SK-N-SH treated with all-trans-retinoic acid at 6 μM for 48 hours (cell line): ENCODE measurements around the gene OR5D16.

ENCODE experiments used
- ATAC-seq: fragments of 200-7000 bp; cut with Tn5 transposase; 3 replicates; pipeline ENCODE4 v1.9.1; 2020; ENCODE audit warnings: mild to moderate bottlenecking, moderate library complexity
- ARNTL ChIP-seq: fragments of 450-650 bp; formaldehyde crosslinking; IDR thresholded peaks from 2 replicates; pipeline ENCODE4 v1.5.0; 2020; ENCODE audit warnings: low read depth, mild to moderate bottlenecking, moderate library complexity, borderline replicate concordance
- BACH2 ChIP-seq: fragments of 250-450 bp; sonication (Bioruptor Pico); IDR thresholded peaks from 2 replicates; pipeline ENCODE4 v1.9.0; 2021; ENCODE audit warnings: mild to moderate bottlenecking, borderline replicate concordance
- CSDC2 ChIP-seq: fragments of 250-450 bp; sonication (Bioruptor Pico); IDR thresholded peaks from 2 replicates; pipeline ENCODE4 v1.5.0; 2020; ENCODE audit warnings: mild to moderate bottlenecking, moderate library complexity
- GLIS3 ChIP-seq: fragments of 250-450 bp; sonication (Bioruptor Pico); IDR thresholded peaks from 2 replicates; pipeline ENCODE4 v1.5.0; 2020; ENCODE audit warnings: mild to moderate bottlenecking, moderate library complexity
- OSR1 ChIP-seq: fragments of 250-450 bp; sonication (Bioruptor Pico); IDR thresholded peaks from 2 replicates; pipeline ENCODE4 v1.8.0; 2022; ENCODE audit warnings: moderate library complexity, mild to moderate bottlenecking, inconsistent platforms
- PPARA ChIP-seq: fragments of 250-450 bp; sonication (Bioruptor Pico); IDR thresholded peaks from 2 replicates; pipeline ENCODE4 v1.5.0; 2020; ENCODE audit warnings: mild to moderate bottlenecking, borderline replicate concordance
- RARB ChIP-seq: fragments of 250-450 bp; sonication (Bioruptor Pico); IDR thresholded peaks from 2 replicates; pipeline ENCODE4 v1.8.0; 2021; ENCODE audit warnings: mild to moderate bottlenecking, moderate library complexity
- SNAI2 ChIP-seq: fragments of 250-450 bp; sonication (Bioruptor Pico); IDR thresholded peaks from 2 replicates; pipeline ENCODE4 v1.5.0; 2020; ENCODE audit warnings: mild to moderate bottlenecking, moderate library complexity
- TCF4 ChIP-seq: fragments of 250-450 bp; sonication (Bioruptor Pico); IDR thresholded peaks from 2 replicates; pipeline ENCODE4 v1.8.0; 2021; ENCODE audit warnings: mild to moderate bottlenecking, moderate library complexity, borderline replicate concordance
- TOX ChIP-seq: fragments of 250-450 bp; sonication (Bioruptor Pico); IDR thresholded peaks from 2 replicates; pipeline ENCODE4 v1.8.0; 2021; ENCODE audit warnings: mild to moderate bottlenecking, moderate library complexity, borderline replicate concordance
- ZC3H10 ChIP-seq: fragments of 250-450 bp; sonication (Bioruptor Pico); IDR thresholded peaks from 2 replicates; pipeline ENCODE4 v1.5.1; 2021; ENCODE audit warnings: mild to moderate bottlenecking, moderate library complexity
- ZFP3 ChIP-seq: fragments of 250-450 bp; sonication (Bioruptor Pico); IDR thresholded peaks from 2 replicates; pipeline ENCODE4 v1.5.0; 2020; ENCODE audit warnings: mild to moderate bottlenecking, moderate library complexity
- ZFP30 ChIP-seq: fragments of 450-650 bp; formaldehyde crosslinking; IDR thresholded peaks from 2 replicates; pipeline ENCODE4 v1.5.0; 2022; ENCODE audit warnings: mild to moderate bottlenecking, moderate library complexity
- ZNF70 ChIP-seq: fragments of 450-650 bp; formaldehyde crosslinking; IDR thresholded peaks from 2 replicates; pipeline ENCODE4 v1.5.0; 2020; ENCODE audit warnings: mild to moderate bottlenecking, moderate library complexity
- ZNF8 ChIP-seq: fragments of 450-650 bp; formaldehyde crosslinking; IDR thresholded peaks from 2 replicates; pipeline ENCODE4 v1.5.0; 2020; ENCODE audit warnings: mild to moderate bottlenecking, moderate library complexity
- TF ChIP-seq, protein P1 (sequence below): fragments of 250-450 bp; sonication (Bioruptor Pico); IDR thresholded peaks from 2 replicates; pipeline ENCODE4 v1.8.0; 2020; ENCODE audit warnings: mild to moderate bottlenecking, moderate library complexity, borderline replicate concordance
- TF ChIP-seq, protein P2 (sequence below): fragments of 250-450 bp; sonication (Bioruptor Pico); IDR thresholded peaks from 2 replicates; pipeline ENCODE4 v1.5.0; 2020; ENCODE audit warnings: mild to moderate bottlenecking, moderate library complexity

The OR5D16 gene

GRCh38 chr11:55819330-55819729 lies 19.2 kb upstream of the OR5D16 start, which contains the start of gene OR5D18:
OR5D18 (plus strand) TSS chr11:55819630; CDS start chr11:55819630, 0 bp downstream.
- TF ChIP-seq ARNTL (CRISPR knock-in tag) (no peak), ZFP3 (CRISPR knock-in tag) (no peak), PPARA (CRISPR knock-in tag) (no peak), RARB (CRISPR knock-in tag) (no peak), OSR1 (CRISPR knock-in tag) (no peak), SNAI2 (CRISPR knock-in tag) (no peak), ZNF70 (CRISPR knock-in tag) (no peak), ZFP30 (CRISPR knock-in tag) (no peak)
- TF ChIP-seq, protein P1, sequence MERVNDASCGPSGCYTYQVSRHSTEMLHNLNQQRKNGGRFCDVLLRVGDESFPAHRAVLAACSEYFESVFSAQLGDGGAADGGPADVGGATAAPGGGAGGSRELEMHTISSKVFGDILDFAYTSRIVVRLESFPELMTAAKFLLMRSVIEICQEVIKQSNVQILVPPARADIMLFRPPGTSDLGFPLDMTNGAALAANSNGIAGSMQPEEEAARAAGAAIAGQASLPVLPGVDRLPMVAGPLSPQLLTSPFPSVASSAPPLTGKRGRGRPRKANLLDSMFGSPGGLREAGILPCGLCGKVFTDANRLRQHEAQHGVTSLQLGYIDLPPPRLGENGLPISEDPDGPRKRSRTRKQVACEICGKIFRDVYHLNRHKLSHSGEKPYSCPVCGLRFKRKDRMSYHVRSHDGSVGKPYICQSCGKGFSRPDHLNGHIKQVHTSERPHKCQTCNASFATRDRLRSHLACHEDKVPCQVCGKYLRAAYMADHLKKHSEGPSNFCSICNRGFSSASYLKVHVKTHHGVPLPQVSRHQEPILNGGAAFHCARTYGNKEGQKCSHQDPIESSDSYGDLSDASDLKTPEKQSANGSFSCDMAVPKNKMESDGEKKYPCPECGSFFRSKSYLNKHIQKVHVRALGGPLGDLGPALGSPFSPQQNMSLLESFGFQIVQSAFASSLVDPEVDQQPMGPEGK = no peak
- TF ChIP-seq, protein P2, sequence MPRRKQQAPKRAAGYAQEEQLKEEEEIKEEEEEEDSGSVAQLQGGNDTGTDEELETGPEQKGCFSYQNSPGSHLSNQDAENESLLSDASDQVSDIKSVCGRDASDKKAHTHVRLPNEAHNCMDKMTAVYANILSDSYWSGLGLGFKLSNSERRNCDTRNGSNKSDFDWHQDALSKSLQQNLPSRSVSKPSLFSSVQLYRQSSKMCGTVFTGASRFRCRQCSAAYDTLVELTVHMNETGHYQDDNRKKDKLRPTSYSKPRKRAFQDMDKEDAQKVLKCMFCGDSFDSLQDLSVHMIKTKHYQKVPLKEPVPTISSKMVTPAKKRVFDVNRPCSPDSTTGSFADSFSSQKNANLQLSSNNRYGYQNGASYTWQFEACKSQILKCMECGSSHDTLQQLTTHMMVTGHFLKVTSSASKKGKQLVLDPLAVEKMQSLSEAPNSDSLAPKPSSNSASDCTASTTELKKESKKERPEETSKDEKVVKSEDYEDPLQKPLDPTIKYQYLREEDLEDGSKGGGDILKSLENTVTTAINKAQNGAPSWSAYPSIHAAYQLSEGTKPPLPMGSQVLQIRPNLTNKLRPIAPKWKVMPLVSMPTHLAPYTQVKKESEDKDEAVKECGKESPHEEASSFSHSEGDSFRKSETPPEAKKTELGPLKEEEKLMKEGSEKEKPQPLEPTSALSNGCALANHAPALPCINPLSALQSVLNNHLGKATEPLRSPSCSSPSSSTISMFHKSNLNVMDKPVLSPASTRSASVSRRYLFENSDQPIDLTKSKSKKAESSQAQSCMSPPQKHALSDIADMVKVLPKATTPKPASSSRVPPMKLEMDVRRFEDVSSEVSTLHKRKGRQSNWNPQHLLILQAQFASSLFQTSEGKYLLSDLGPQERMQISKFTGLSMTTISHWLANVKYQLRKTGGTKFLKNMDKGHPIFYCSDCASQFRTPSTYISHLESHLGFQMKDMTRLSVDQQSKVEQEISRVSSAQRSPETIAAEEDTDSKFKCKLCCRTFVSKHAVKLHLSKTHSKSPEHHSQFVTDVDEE (CRISPR knock-in tag) = no peak
- ATAC-seq = no peak

DNA sequence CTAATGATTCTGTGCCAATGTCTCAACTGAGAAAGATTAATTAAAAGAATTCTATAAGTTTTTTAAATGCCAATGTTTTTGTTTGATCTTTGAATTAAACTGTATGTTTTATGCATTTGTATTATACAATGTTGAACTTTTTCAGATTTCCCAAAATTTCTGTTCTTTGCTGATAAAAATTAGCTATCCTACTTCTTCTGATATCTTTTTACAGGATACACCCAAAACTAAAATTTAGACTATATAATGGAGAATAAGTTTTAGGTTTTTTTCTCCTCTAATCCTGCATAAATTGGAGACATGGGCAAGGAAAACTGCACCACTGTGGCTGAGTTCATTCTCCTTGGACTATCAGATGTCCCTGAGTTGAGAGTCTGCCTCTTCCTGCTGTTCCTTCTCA lies 11.6 kb upstream of the OR5D16 start, which contains the start of gene OR5L2:
OR5L2 (plus strand) TSS at position 301 of the 400 bp plus-strand sequence; CDS start at position 301, 0 bp downstream.
- no peak for ATAC-seq
- TF ChIP-seq ZNF8 = no peak

- TF ChIP-seq ZNF70 (CRISPR knock-in tag) (no peak), GLIS3 (CRISPR knock-in tag) (no peak), ZFP30 (CRISPR knock-in tag) (no peak), ARNTL (CRISPR knock-in tag) (no peak), CSDC2 (CRISPR knock-in tag) (no peak), RARB (CRISPR knock-in tag) (no peak), PPARA (CRISPR knock-in tag) (no peak), TOX (no peak), OSR1 (CRISPR knock-in tag) (no peak), TCF4 (no peak)
- TF ChIP-seq, protein P1 = no peak
- TF ChIP-seq, protein P2 (CRISPR knock-in tag) = no peak
- ATAC-seq = no peak
These were observed 8.9 kb downstream of the OR5D16 start for GRCh38 chr11:55847453-55847852.

DNA sequence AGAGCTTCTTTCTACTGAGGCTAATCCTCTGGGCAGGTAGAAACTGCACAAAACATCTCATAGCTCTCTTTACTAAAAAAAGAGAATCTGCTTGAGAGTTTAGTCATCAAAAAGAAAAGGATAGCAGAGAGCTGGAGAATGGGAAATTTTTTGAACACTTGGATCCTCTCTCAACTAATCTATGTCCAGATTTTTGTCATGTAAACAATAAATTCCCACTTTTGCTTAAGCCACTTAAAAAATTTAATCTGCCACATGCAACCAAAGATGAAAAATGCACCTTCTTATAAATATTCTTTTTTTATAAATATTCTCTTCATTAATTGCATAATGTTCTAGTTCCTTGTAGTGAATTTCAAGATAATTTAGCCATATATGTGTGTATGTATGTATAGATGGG lies 10.5 kb downstream of the OR5D16 start:
- TF ChIP-seq TCF4 (no peak), GLIS3 (CRISPR knock-in tag) (no peak), ZC3H10 (CRISPR knock-in tag) (no peak), SNAI2 (CRISPR knock-in tag) (no peak), ZFP3 (CRISPR knock-in tag) (no peak), BACH2 (CRISPR knock-in tag) (no peak)
- TF ChIP-seq, all 23 proteins: peak for 0
- ATAC-seq = no peak
